GM21360 (cell line): ENCODE results near the gene MARS1.
A peak's percentile ranks its signal among the peaks of the same experiment; 100 is the strongest.

Experiments
- ATAC-seq: cut with Tn5 transposase; IDR thresholded peaks from one replicate; pipeline ENCODE4 v1.9.1; 2021; ENCODE audit warnings: mild to moderate bottlenecking, moderate library complexity; ENCODE audit not compliant: unreplicated experiment

MARS1 gene

GRCh38 chr12:57470970-57471656, 16.8 kb upstream of the MARS1 start:
- ATAC-seq, result no peak

- ATAC-seq, result no peak
Measured at GRCh38 chr12:57471661-57472060, 16.2 kb upstream of the MARS1 start.

- no peak for ATAC-seq
Measured at GRCh38 chr12:57472391-57472790, 15.5 kb upstream of the MARS1 start.

GRCh38 chr12:57473392-57473791, 14.5 kb upstream of the MARS1 start:
- ATAC-seq, result no peak

GRCh38 chr12:57473886-57474285, 14.0 kb upstream of the MARS1 start:
- no peak for ATAC-seq

GRCh38 chr12:57474430-57474829, 13.4 kb upstream of the MARS1 start:
- ATAC-seq, result no peak

GRCh38 chr12:57474862-57475261, 13.0 kb upstream of the MARS1 start:
- no peak for ATAC-seq

- ATAC-seq, result peak; percentile 6
Measured at GRCh38 chr12:57475271-57476161, 12.4 kb upstream of the MARS1 start.

GRCh38 chr12:57476162-57476992, 11.5 kb upstream of the MARS1 start:
- peak; percentile 58 for ATAC-seq

GRCh38 chr12:57476993-57477709, 10.7 kb upstream of the MARS1 start:
- no peak for ATAC-seq

- ATAC-seq, result no peak
Measured at GRCh38 chr12:57477710-57478681, 9.9 kb upstream of the MARS1 start.

- no peak for ATAC-seq
Measured at GRCh38 chr12:57479043-57479375, 8.9 kb upstream of the MARS1 start.

GRCh38 chr12:57479376-57480115, 8.3 kb upstream of the MARS1 start, which contains the start of gene ARHGAP9:
Gene ARHGAP9 (minus strand): TSS chr12:57479866. CDS start chr12:57479406, 460 bp downstream.
- ATAC-seq, result no peak

GRCh38 chr12:57481671-57482070, 6.2 kb upstream of the MARS1 start:
- ATAC-seq, result no peak

GRCh38 chr12:57483466-57483865, 4.4 kb upstream of the MARS1 start:
- ATAC-seq, result no peak

GRCh38 chr12:57485695-57486094, 2.2 kb upstream of the MARS1 start:
- ATAC-seq, result no peak

- no peak for ATAC-seq
Measured at GRCh38 chr12:57487055-57487596, 742 bp upstream of the MARS1 start.

- no peak for ATAC-seq
Measured at GRCh38 chr12:57488402-57489156, 711 bp downstream of the MARS1 start.
